HepG2 (cell line): ENCODE data around the gene XPR1. TPM values are rescaled to one million over a fixed set of nuclear protein-coding genes. Genes with fewer than 3 reads are reported as not detected.

ENCODE experiments used
- ATAC-seq: fragments of 200-7000 bp; cut with Tn5 transposase; 3 replicates; pipeline ENCODE4 v1.9.1; 2020; ENCODE audit warnings: mild to moderate bottlenecking, moderate library complexity
- BruUV-seq: library from RNA; stranded (reverse); fragments of 400-500 nt; replicated peaks from 2 replicates; lab custom pipeline; 2021; lab: Mats Ljungman, UMichigan
- CTCF ChIA-PET: fragments of 300-600 bp; formaldehyde crosslinking; extraction: SDS; loops from one replicate; lab custom pipeline; 2021; ENCODE audit warnings: low total read pairs, inconsistent platforms, low intra/inter-chr PET ratio; lab: Yijun Ruan, JAX
- POLR2A ChIA-PET: fragments of 350-600 bp; sonication (Branson Sonifier 250); formaldehyde crosslinking; loops from one replicate; lab custom pipeline; 2020; ENCODE audit warnings: antibody characterized with exemption, inconsistent platforms; lab: Yijun Ruan, JAX
- DNase-seq: peaks from one replicate; pipeline ENCODE4 v3.0.0-alpha.2; 2015; ENCODE audit warnings: low spot score
- FAIRE-seq: peaks from 3 replicates; lab custom pipeline; 2011; peaks lifted over from hg19 to GRCh38; lab: Jason Lieb, UNC
- H2AFZ ChIP-seq: one replicate; pipeline ENCODE4 v1.6.1; 2011; ENCODE audit warnings: low read length, inconsistent platforms
- H3K27ac ChIP-seq: fragments of 300-600 bp; 3 replicates; pipeline ENCODE4 v1.8.0; 2011; ENCODE audit warnings: mixed run types, mild to moderate bottlenecking, mixed read lengths, low read length, inconsistent platforms; ENCODE audit not compliant: insufficient read depth; ENCODE audit errors: extremely low read length
- H3K27me3 ChIP-seq, 2 experiments: fragments of 200-600 bp in 1 of 2; 2 replicates in 1 of 2; 3 replicates in 1 of 2; pipeline versions ENCODE4 v1.6.0 to v1.8.0; 2011; ENCODE audit warnings: low read length in 2 of 2, mild to moderate bottlenecking in 2 of 2, moderate library complexity in 2 of 2, inconsistent platforms in 1 of 2; ENCODE audit not compliant: insufficient read depth in 2 of 2, control insufficient read depth in 1 of 2
- H3K36me3 ChIP-seq, 2 experiments: fragments of 200-600 bp in 1 of 2; replicated peaks in 1 of 2; 2 replicates in 1 of 2; 3 replicates in 1 of 2; pipeline versions ENCODE4 v1.5.1 to v1.8.0; 2011; ENCODE audit warnings: low read length in 2 of 2, inconsistent platforms in 1 of 2; ENCODE audit not compliant: insufficient read depth in 2 of 2, control insufficient read depth in 1 of 2
- H3K4me1 ChIP-seq: 2 replicates; pipeline ENCODE4 v1.5.1; 2012; ENCODE audit warnings: low read length, inconsistent platforms; ENCODE audit not compliant: insufficient read depth
- H3K4me2 ChIP-seq: 2 replicates; pipeline ENCODE4 v1.6.0; 2011; ENCODE audit warnings: low read depth, low read length, inconsistent platforms
- H3K4me3 ChIP-seq, 3 experiments: fragments of 200-600 bp in 1 of 3; sonication (generic), shearing (Covaris generic) in 1 of 3; replicated peaks in 1 of 3; 2 replicates each; pipeline ENCODE4 v1.5.1; 2011 to 2016; ENCODE audit warnings: low read length in 3 of 3, inconsistent platforms in 2 of 3, low read depth in 2 of 3, mild to moderate bottlenecking in 2 of 3, control low read depth in 1 of 3, mixed read lengths in 1 of 3; ENCODE audit not compliant: insufficient read depth in 1 of 3
- H3K79me2 ChIP-seq: one replicate; pipeline ENCODE4 v1.6.1; 2011; ENCODE audit warnings: low read length, inconsistent platforms; ENCODE audit not compliant: insufficient read depth
- H3K9ac ChIP-seq: 2 replicates; pipeline ENCODE4 v1.6.0; 2011; ENCODE audit warnings: mild to moderate bottlenecking, low read depth, low read length, inconsistent platforms; ENCODE audit not compliant: insufficient read depth
- H3K9me3 ChIP-seq: 2 replicates; pipeline ENCODE4 v1.5.1; 2012; ENCODE audit warnings: mild to moderate bottlenecking, low read length
- H4K20me1 ChIP-seq: 2 replicates; pipeline ENCODE4 v1.6.0; 2011; ENCODE audit warnings: inconsistent platforms, mild to moderate bottlenecking, low read length, moderate library complexity; ENCODE audit not compliant: insufficient read depth
- EP300 ChIP-seq, 3 experiments: sonication (generic) in 1 of 3; formaldehyde crosslinking in 1 of 3; IDR thresholded peaks; 2 replicates each; pipeline versions ENCODE4 v1.5.1 to v1.6.1; 2011 to 2020; ENCODE audit warnings: low read depth in 2 of 3, low read length in 2 of 3, borderline replicate concordance in 1 of 3, improper control_type of control experiment in 1 of 3, mild to moderate bottlenecking in 1 of 3, missing genetic modification reagents in 1 of 3, moderate library complexity in 1 of 3
- ETV5 ChIP-seq: IDR thresholded peaks from 2 replicates; pipeline ENCODE4 v1.6.1; 2018; ENCODE audit warnings: missing biosample characterization, missing genetic modification reagents, inconsistent platforms, borderline replicate concordance
- GABPA ChIP-seq, 2 experiments: IDR thresholded peaks; 2 replicates each; pipeline ENCODE4 v1.6.1; 2011 to 2016; ENCODE audit warnings: low read depth in 2 of 2, low read length in 1 of 2, missing biosample characterization in 1 of 2, missing genetic modification characterization in 1 of 2
- MAX ChIP-seq: IDR thresholded peaks from 2 replicates; pipeline ENCODE4 v1.6.1; 2012; ENCODE audit warnings: inconsistent platforms
- ZBTB38 ChIP-seq: sonication (generic); formaldehyde crosslinking; IDR thresholded peaks from 2 replicates; pipeline ENCODE4 v1.5.1; 2020; ENCODE audit warnings: mild to moderate bottlenecking, missing genetic modification reagents
- ZKSCAN8 ChIP-seq: IDR thresholded peaks from 2 replicates; pipeline ENCODE4 v1.6.1; 2016; ENCODE audit warnings: borderline replicate concordance, missing genetic modification reagents, missing compliant biosample characterization
- ZNF629 ChIP-seq: sonication (generic); formaldehyde crosslinking; conservative IDR thresholded peaks from 2 replicates; pipeline ENCODE4 v1.5.0; 2020; ENCODE audit warnings: missing genetic modification reagents
- WGBS: methylation state at CpG from one replicate; pipeline ENCODE4 v1.1.6; 2017; ENCODE audit warnings: low lambda C conversion rate; 5-methylcytosine and 5-hydroxymethylcytosine counted together
- in situ Hi-C: cut with HindIII; loops from 2 replicates; pipeline ENCODE4 v1.10.0; 2017; ENCODE audit warnings: low pct_unique_long_range_greater_than_20kb; ENCODE audit not compliant: extremely low pct_ligation_motif_present
- intact Hi-C: fragments of 100-400 bp; cut with micrococcal nuclease; formaldehyde crosslinking; loops from one replicate; pipeline ENCODE4 v1.10.0; 2022; ENCODE audit not compliant: unreplicated experiment
- polyA plus RNA-seq, 8 experiments: library from polyadenylated mRNA; depleted of rRNA in 3 of 8; stranded (reverse) in 7 of 8; unstranded in 1 of 8; fragments of >200 nt; fragmentation: Illumina TruSeq in 4 of 8; extraction: Trizol in 4 of 8; gene quantifications; 2 replicates each; pipeline versions ENCODE4 v1.2.1 to v1.2.3, GENCODE V29; 2011 to 2016; ENCODE audit warnings: low read depth in 4 of 8, missing spikeins in 1 of 8, mixed read lengths in 1 of 8; ENCODE audit not compliant: insufficient read depth in 1 of 8
- total RNA-seq, 5 experiments: library from RNA; depleted of rRNA; stranded (reverse); fragments of >200 nt; fragmentation: Illumina TruSeq; extraction: Trizol; gene quantifications; 2 replicates each; pipeline ENCODE4 v1.2.3, GENCODE V29; 2016; ENCODE audit warnings: low read depth in 1 of 5

XPR1 gene
- total and polyA plus RNA-seq, 2 of the 13 experiments (the other 11 are each of a cell fraction or from before 2014, with no cell fraction given), result 22.3 to 23.6 TPM

- intact Hi-C loops, result loop anchor here (5.0 kb wide), 3 partner anchors 44 to 231 kb away; no protein-coding TSS in a partner anchor
- H3K4me3 ChIP-seq, result peak overlapping the region in 2 of 3 experiments; percentile 28 to 95; a peak in 3 of 6 replicates
- no peak for TF ChIP-seq GABPA (IDR thresholded peaks at IDR 0.05; ENCODE audit: low read depth, low read length)
- peak; percentile 60; the same call in 1 of the 2 replicates for TF ChIP-seq GABPA (CRISPR knock-in tag; IDR thresholded peaks at IDR 0.05; ENCODE audit: low read depth)
- no peak for TF ChIP-seq EP300 (IDR thresholded peaks at IDR 0.05; ENCODE audit: low read depth in 2 of 2, low read length in 2 of 2)
- TF ChIP-seq EP300 (CRISPR knock-in tag; IDR thresholded peaks at IDR 0.05; ENCODE audit: borderline replicate concordance), result no peak
- peak; percentile 13; the same call in 1 of the 2 replicates for TF ChIP-seq ETV5 (CRISPR knock-in tag)
- no peak for TF ChIP-seq ZNF629 (CRISPR knock-in tag)
- no peak for TF ChIP-seq ZBTB38
- TF ChIP-seq MAX, result 0 out of 2 replicates have a peak, but pooled peaks have one; percentile 5
- peak; percentile 44; the same call in 1 of the 2 replicates for TF ChIP-seq ZKSCAN8 (CRISPR knock-in tag)
- H3K4me2 ChIP-seq, result peak overlapping the region; percentile 69
- no TSS peak for BruUV-seq
- H3K79me2 ChIP-seq, result peaks cover 32% of the 10 kb centered on the region
- WGBS, result 38% methylated on average over 5 of the region's 6 CpGs
- peak overlapping the region; percentile 20; the same call in 1 of the 2 replicates for H3K9ac ChIP-seq
- in situ Hi-C loops, result no loop called here
- H3K36me3 ChIP-seq, result no peaks in the 10 kb centered on the region
- ATAC-seq, result peak; percentile 10; the same call in 2 of the 3 replicates
- no peak for DNase-seq
- H3K27me3 ChIP-seq, result no peaks in the 10 kb centered on the region; a peak in 1 of 5 replicates
- POLR2A ChIA-PET, result interaction anchor here (0.9 to 1.9 kb wide), 5 partner anchors 9 to 129 kb away, joined by 3 to 11 read pairs (median 4); partner anchors contain the start of gene ACBD6
- peaks cover 8% of the 10 kb centered on the region; the same call in 1 of the 2 replicates for H4K20me1 ChIP-seq
- peaks cover 32% of the 10 kb centered on the region for H3K4me1 ChIP-seq
- CTCF ChIA-PET, result no interaction called here
- no peaks in the 10 kb centered on the region for H3K9me3 ChIP-seq
- no peak for FAIRE-seq
- H3K27ac ChIP-seq, result peak overlapping the region; percentile 10
- peak overlapping the region; percentile 59 for H2AFZ ChIP-seq
Observed at GRCh38 chr1:180631194-180631765, 542 bp upstream of the XPR1 start.
